ENCODE data around the gene ZNF32.
A peak's percentile ranks its signal among the peaks of the same experiment; 100 is the strongest.
"Not testable (repeated sequence)": the region's sequence is repeated elsewhere in the genome, so short reads cannot be mapped to it uniquely, and the experiment has no call there.

The ZNF32 gene

GRCh38 chr10:43645866-43646265 lies 2.8 kb downstream of the ZNF32 start:
- Histone ChIP-seq H3K4me3 (ENCODE audit: low read depth in 1 of 2, low read length in 2 of 2) (peak overlapping the region in 1 of 2 donors; percentile 2), H3K9me3 (ENCODE audit: control insufficient read depth in 1 of 2, low read length in 2 of 2) (peaks cover 53 to 54% of the 10 kb centered on the region in 2 donors), H3K4me1 (ENCODE audit: control insufficient read depth in 1 of 2, insufficient read depth in 2 of 2, low read length in 2 of 2) (peaks cover 5 to 6% of the 10 kb centered on the region in 2 donors), H3K27me3 (ENCODE audit: control insufficient read depth in 1 of 2, insufficient read depth in 2 of 2, low read length in 2 of 2) (no peaks in the 10 kb centered on the region), H3K27ac (ENCODE audit: low read depth, low read length) (no peak overlapping the region), H3K9ac (ENCODE audit: low read depth in 1 of 2, low read length in 2 of 2) (no peak overlapping the region), H3K36me3 (ENCODE audit: control insufficient read depth in 1 of 2, insufficient read depth in 2 of 2, low read length in 2 of 2) (peaks cover 26 to 27% of the 10 kb centered on the region in 2 donors)

- H3K27ac ChIP-seq (ENCODE audit: low read depth, low read length), result no peak overlapping the region
- H3K9ac ChIP-seq (ENCODE audit: low read depth in 1 of 2, low read length in 2 of 2), result no peak overlapping the region
- H3K36me3 ChIP-seq (ENCODE audit: control insufficient read depth in 1 of 2, insufficient read depth in 2 of 2, low read length in 2 of 2), result peaks cover 26 to 27% of the 10 kb centered on the region in 2 donors
- no peaks in the 10 kb centered on the region for H3K27me3 ChIP-seq (ENCODE audit: control insufficient read depth in 1 of 2, insufficient read depth in 2 of 2, low read length in 2 of 2)
- peaks cover 4 to 5% of the 10 kb centered on the region in 2 donors for H3K4me1 ChIP-seq (ENCODE audit: control insufficient read depth in 1 of 2, insufficient read depth in 2 of 2, low read length in 2 of 2)
- peak overlapping the region; percentile 7 to 25 for H3K4me3 ChIP-seq (ENCODE audit: low read depth in 1 of 2, low read length in 2 of 2)
- peaks cover 53 to 54% of the 10 kb centered on the region in 2 donors for H3K9me3 ChIP-seq (ENCODE audit: control insufficient read depth in 1 of 2, low read length in 2 of 2)
These were observed 4.4 kb downstream of the ZNF32 start for GRCh38 chr10:43644252-43644651.

- Histone ChIP-seq H3K36me3 (ENCODE audit: control insufficient read depth in 1 of 2, insufficient read depth in 2 of 2, low read length in 2 of 2) (peaks cover 20 to 22% of the 10 kb centered on the region in 2 donors), H3K27ac (ENCODE audit: low read depth, low read length) (no peak overlapping the region), H3K27me3 (ENCODE audit: control insufficient read depth in 1 of 2, insufficient read depth in 2 of 2, low read length in 2 of 2) (no peaks in the 10 kb centered on the region), H3K9me3 (ENCODE audit: control insufficient read depth in 1 of 2, low read length in 2 of 2) (peaks cover 41 to 43% of the 10 kb centered on the region in 2 donors), H3K4me1 (ENCODE audit: control insufficient read depth in 1 of 2, insufficient read depth in 2 of 2, low read length in 2 of 2) (no peaks in the 10 kb centered on the region), H3K9ac (ENCODE audit: low read depth in 1 of 2, low read length in 2 of 2) (no peak overlapping the region), H3K4me3 (ENCODE audit: low read depth in 1 of 2, low read length in 2 of 2) (no peak overlapping the region)
These were observed 8.1 kb downstream of the ZNF32 start for GRCh38 chr10:43640603-43641002.

GRCh38 chr10:43635816-43636215 lies 12.9 kb downstream of the ZNF32 start:
- H3K4me3 ChIP-seq (ENCODE audit: low read depth in 1 of 2, low read length in 2 of 2); H3K9ac ChIP-seq (ENCODE audit: low read depth in 1 of 2, low read length in 2 of 2); H3K9me3 ChIP-seq (ENCODE audit: control insufficient read depth in 1 of 2, low read length in 2 of 2); H3K4me1 ChIP-seq (ENCODE audit: control insufficient read depth in 1 of 2, insufficient read depth in 2 of 2, low read length in 2 of 2); H3K36me3 ChIP-seq (ENCODE audit: control insufficient read depth in 1 of 2, insufficient read depth in 2 of 2, low read length in 2 of 2); H3K27me3 ChIP-seq (ENCODE audit: control insufficient read depth in 1 of 2, insufficient read depth in 2 of 2, low read length in 2 of 2); H3K27ac ChIP-seq (ENCODE audit: low read depth, low read length): not testable (repeated sequence)

- Histone ChIP-seq H3K4me3 (ENCODE audit: low read depth in 1 of 2, low read length in 2 of 2) (no peak overlapping the region), H3K4me1 (ENCODE audit: control insufficient read depth in 1 of 2, insufficient read depth in 2 of 2, low read length in 2 of 2) (no peaks in the 10 kb centered on the region), H3K36me3 (ENCODE audit: control insufficient read depth in 1 of 2, insufficient read depth in 2 of 2, low read length in 2 of 2) (no peaks in the 10 kb centered on the region), H3K9me3 (ENCODE audit: control insufficient read depth in 1 of 2, low read length in 2 of 2) (no peaks in the 10 kb centered on the region), H3K27me3 (ENCODE audit: control insufficient read depth in 1 of 2, insufficient read depth in 2 of 2, low read length in 2 of 2) (no peaks in the 10 kb centered on the region), H3K9ac (ENCODE audit: low read depth in 1 of 2, low read length in 2 of 2) (no peak overlapping the region), H3K27ac (ENCODE audit: low read depth, low read length) (no peak overlapping the region)
These were observed 19.7 kb downstream of the ZNF32 start for GRCh38 chr10:43628956-43629355.

GRCh38 chr10:43627942-43628341 lies 20.7 kb downstream of the ZNF32 start:
- H3K27ac ChIP-seq (ENCODE audit: low read depth, low read length), result no peak overlapping the region
- H3K4me1 ChIP-seq (ENCODE audit: control insufficient read depth in 1 of 2, insufficient read depth in 2 of 2, low read length in 2 of 2), result no peaks in the 10 kb centered on the region
- H3K4me3 ChIP-seq (ENCODE audit: low read depth in 1 of 2, low read length in 2 of 2), result no peak overlapping the region
- H3K9ac ChIP-seq (ENCODE audit: low read depth in 1 of 2, low read length in 2 of 2), result no peak overlapping the region
- no peaks in the 10 kb centered on the region for H3K27me3 ChIP-seq (ENCODE audit: control insufficient read depth in 1 of 2, insufficient read depth in 2 of 2, low read length in 2 of 2)
- H3K36me3 ChIP-seq (ENCODE audit: control insufficient read depth in 1 of 2, insufficient read depth in 2 of 2, low read length in 2 of 2), result no peaks in the 10 kb centered on the region
- no peaks in the 10 kb centered on the region for H3K9me3 ChIP-seq (ENCODE audit: control insufficient read depth in 1 of 2, low read length in 2 of 2)

GRCh38 chr10:43623351-43623750 lies 25.3 kb downstream of the ZNF32 start:
- Histone ChIP-seq H3K27ac (ENCODE audit: low read depth, low read length) (no peak overlapping the region), H3K4me1 (ENCODE audit: control insufficient read depth in 1 of 2, insufficient read depth in 2 of 2, low read length in 2 of 2) (no peaks in the 10 kb centered on the region), H3K36me3 (ENCODE audit: control insufficient read depth in 1 of 2, insufficient read depth in 2 of 2, low read length in 2 of 2) (no peaks in the 10 kb centered on the region), H3K9me3 (ENCODE audit: control insufficient read depth in 1 of 2, low read length in 2 of 2) (peaks cover 0 to 14% of the 10 kb centered on the region in 2 donors), H3K9ac (ENCODE audit: low read depth in 1 of 2, low read length in 2 of 2) (no peak overlapping the region), H3K27me3 (ENCODE audit: control insufficient read depth in 1 of 2, insufficient read depth in 2 of 2, low read length in 2 of 2) (no peaks in the 10 kb centered on the region), H3K4me3 (ENCODE audit: low read depth in 1 of 2, low read length in 2 of 2) (peak overlapping the region in 1 of 2 donors; percentile 4)

- Histone ChIP-seq H3K4me3 (ENCODE audit: low read depth in 1 of 2, low read length in 2 of 2) (no peak overlapping the region), H3K4me1 (ENCODE audit: control insufficient read depth in 1 of 2, insufficient read depth in 2 of 2, low read length in 2 of 2) (no peaks in the 10 kb centered on the region), H3K27me3 (ENCODE audit: control insufficient read depth in 1 of 2, insufficient read depth in 2 of 2, low read length in 2 of 2) (no peaks in the 10 kb centered on the region), H3K9ac (ENCODE audit: low read depth in 1 of 2, low read length in 2 of 2) (no peak overlapping the region), H3K36me3 (ENCODE audit: control insufficient read depth in 1 of 2, insufficient read depth in 2 of 2, low read length in 2 of 2) (peaks cover 0 to 3% of the 10 kb centered on the region in 2 donors), H3K27ac (ENCODE audit: low read depth, low read length) (no peak overlapping the region), H3K9me3 (ENCODE audit: control insufficient read depth in 1 of 2, low read length in 2 of 2) (peaks cover 6 to 21% of the 10 kb centered on the region in 2 donors)
These were observed 26.6 kb downstream of the ZNF32 start for GRCh38 chr10:43622038-43622437.

- Histone ChIP-seq H3K4me1 (ENCODE audit: control insufficient read depth in 1 of 2, insufficient read depth in 2 of 2, low read length in 2 of 2) (no peaks in the 10 kb centered on the region), H3K9me3 (ENCODE audit: control insufficient read depth in 1 of 2, low read length in 2 of 2) (peaks cover 20 to 38% of the 10 kb centered on the region in 2 donors), H3K27ac (ENCODE audit: low read depth, low read length) (no peak overlapping the region), H3K36me3 (ENCODE audit: control insufficient read depth in 1 of 2, insufficient read depth in 2 of 2, low read length in 2 of 2) (peaks cover 20 to 22% of the 10 kb centered on the region in 2 donors), H3K4me3 (ENCODE audit: low read depth in 1 of 2, low read length in 2 of 2) (no peak overlapping the region), H3K9ac (ENCODE audit: low read depth in 1 of 2, low read length in 2 of 2) (no peak overlapping the region), H3K27me3 (ENCODE audit: control insufficient read depth in 1 of 2, insufficient read depth in 2 of 2, low read length in 2 of 2) (no peaks in the 10 kb centered on the region)
These were observed 29.3 kb downstream of the ZNF32 start for GRCh38 chr10:43619368-43619767.

GRCh38 chr10:43616697-43617370 lies 31.8 kb downstream of the ZNF32 start:
- peak overlapping the region in 1 of 2 donors; percentile 18 for H3K4me3 ChIP-seq (ENCODE audit: low read depth in 1 of 2, low read length in 2 of 2)

More at GRCh38 chr10:43616697-43617370, 31.8 kb downstream of the ZNF32 start:
- Histone ChIP-seq H3K27ac (ENCODE audit: low read depth, low read length) (no peak overlapping the region), H3K36me3 (ENCODE audit: control insufficient read depth in 1 of 2, insufficient read depth in 2 of 2, low read length in 2 of 2) (peaks cover 28 to 36% of the 10 kb centered on the region in 2 donors), H3K4me1 (ENCODE audit: control insufficient read depth in 1 of 2, insufficient read depth in 2 of 2, low read length in 2 of 2) (no peaks in the 10 kb centered on the region), H3K27me3 (ENCODE audit: control insufficient read depth in 1 of 2, insufficient read depth in 2 of 2, low read length in 2 of 2) (no peaks in the 10 kb centered on the region), H3K9me3 (ENCODE audit: control insufficient read depth in 1 of 2, low read length in 2 of 2) (peaks cover 23 to 37% of the 10 kb centered on the region in 2 donors), H3K9ac (ENCODE audit: low read depth in 1 of 2, low read length in 2 of 2) (no peak overlapping the region)

Measured in duodenal mucosa (tissue), 2 donors.